Keratinocyte (primary cell): ENCODE results near the gene MEGF10. TPM values are rescaled to one million over a fixed set of nuclear protein-coding genes. Genes with fewer than 3 reads are reported as not detected.

Source experiments
- DNase-seq: peaks from one replicate; pipeline ENCODE4 v3.0.0-alpha.2; 2011; ENCODE audit warnings: low read depth, missing footprints, low spot score
- FAIRE-seq: peaks from 2 replicates; lab custom pipeline; 2011; peaks lifted over from hg19 to GRCh38; lab: Jason Lieb, UNC
- H2AFZ ChIP-seq: 2 replicates; pipeline ENCODE4 v1.6.0; 2012; ENCODE audit warnings: low read length, control low read depth, inconsistent platforms; ENCODE audit not compliant: control insufficient read depth
- H3K27ac ChIP-seq: 2 replicates; pipeline ENCODE4 v1.5.1; 2011; ENCODE audit warnings: low read length; ENCODE audit not compliant: control insufficient read depth, insufficient read depth
- H3K27me3 ChIP-seq: 3 replicates; pipeline ENCODE4 v1.6.0; 2011; ENCODE audit warnings: low read length; ENCODE audit not compliant: control insufficient read depth, insufficient read depth; ENCODE audit errors: extremely low read depth
- H3K36me3 ChIP-seq, 2 experiments: 2 replicates in 1 of 2; 3 replicates in 1 of 2; pipeline ENCODE4 v1.5.1; 2011; ENCODE audit warnings: low read length in 2 of 2, mild to moderate bottlenecking in 1 of 2; ENCODE audit not compliant: control insufficient read depth in 2 of 2, insufficient read depth in 2 of 2; ENCODE audit errors: extremely low read depth in 1 of 2
- H3K4me1 ChIP-seq: 3 replicates; pipeline ENCODE4 v1.5.1; 2011; ENCODE audit warnings: low read length; ENCODE audit not compliant: control insufficient read depth, insufficient read depth; ENCODE audit errors: extremely low read depth
- H3K4me2 ChIP-seq: 3 replicates; pipeline ENCODE4 v1.6.0; 2011; ENCODE audit warnings: low read depth, low read length; ENCODE audit not compliant: control insufficient read depth, insufficient read depth; ENCODE audit errors: extremely low read depth
- H3K4me3 ChIP-seq, 3 experiments: fragments of 200-600 bp in 1 of 3; sonication (generic) in 1 of 3; 2 replicates in 2 of 3; 3 replicates in 1 of 3; pipeline ENCODE4 v1.5.1; 2011 to 2016; ENCODE audit warnings: low read length in 3 of 3, mild to moderate bottlenecking in 3 of 3, control low read depth in 2 of 3, inconsistent platforms in 1 of 3, low read depth in 1 of 3, mixed read lengths in 1 of 3, mixed run types in 1 of 3, moderate library complexity in 1 of 3; ENCODE audit not compliant: control insufficient read depth in 2 of 3, insufficient read depth in 2 of 3; ENCODE audit errors: extremely low read depth in 1 of 3
- H3K79me2 ChIP-seq: 2 replicates; pipeline ENCODE4 v1.6.0; 2012; ENCODE audit warnings: low read length; ENCODE audit not compliant: control insufficient read depth, insufficient read depth
- H3K9ac ChIP-seq: 3 replicates; pipeline ENCODE4 v1.6.0; 2011; ENCODE audit warnings: low read length; ENCODE audit not compliant: control insufficient read depth, insufficient read depth; ENCODE audit errors: extremely low read depth
- H3K9me1 ChIP-seq: 3 replicates; pipeline ENCODE4 v1.6.0; 2011; ENCODE audit warnings: low read length; ENCODE audit not compliant: control insufficient read depth, insufficient read depth; ENCODE audit errors: extremely low read depth
- H3K9me3 ChIP-seq: 2 replicates; pipeline ENCODE4 v1.5.1; 2012; ENCODE audit warnings: low read depth, low read length; ENCODE audit not compliant: control insufficient read depth
- H4K20me1 ChIP-seq: 3 replicates; pipeline ENCODE4 v1.6.0; 2011; ENCODE audit warnings: low read length; ENCODE audit not compliant: control insufficient read depth, insufficient read depth; ENCODE audit errors: extremely low read depth
- CTCF ChIP-seq, 3 experiments: IDR thresholded peaks in 1 of 3; conservative IDR thresholded peaks in 1 of 3; optimal IDR thresholded peaks in 1 of 3; 2 replicates in 2 of 3; 3 replicates in 1 of 3; pipeline versions ENCODE3 to v1.5.1; 2011; ENCODE audit warnings: low read length in 3 of 3, mild to moderate bottlenecking in 3 of 3, moderate library complexity in 2 of 3, control low read depth in 1 of 3, inconsistent platforms in 1 of 3; ENCODE audit not compliant: insufficient read depth in 2 of 3; ENCODE audit errors: extremely low read depth in 1 of 3
- EZH2 ChIP-seq: IDR thresholded peaks from one replicate; pipeline ENCODE4 v1.6.1; 2012; ENCODE audit warnings: inconsistent platforms, mild to moderate bottlenecking, low read length, moderate library complexity
- dilution Hi-C: fragments of 300-500 bp; cut with MboI; formaldehyde crosslinking; loops from one replicate; pipeline ENCODE4 v1.7.0; 2020; ENCODE audit warnings: low sequenced_read_pairs; ENCODE audit not compliant: extremely low pct_ligation_motif_present
- polyA plus RNA-seq, 5 experiments: library from polyadenylated mRNA; depleted of rRNA in 3 of 5; stranded (reverse) in 3 of 5; stranded (forward) in 1 of 5; unstranded in 1 of 5; fragments of >200 nt; gene quantifications; 1 replicate in 1 of 5; 2 replicates in 3 of 5; 3 replicates in 1 of 5; pipeline versions ENCODE4 v1.2.1 to v1.2.3, GENCODE V29; 2011 to 2012; ENCODE audit warnings: missing spikeins in 2 of 5, low read depth in 1 of 5, low replicate concordance in 1 of 5

MEGF10 gene
- polyA plus RNA-seq, 1 donor (not counting 4 experiments of a cell fraction or from before 2014, with no cell fraction given) = not detected

- FAIRE-seq (no peak), DNase-seq (no peak)
- H3K4me2 ChIP-seq = no peak overlapping the region
- no peaks in the 10 kb centered on the region for H3K9me3 ChIP-seq
- no peak for TF ChIP-seq EZH2
- TF ChIP-seq CTCF (optimal IDR thresholded peaks at IDR 0.05 in 1 of 3, IDR thresholded peaks at IDR 0.05 in 1 of 3, conservative IDR thresholded peaks at IDR 0.05 in 1 of 3; ENCODE audit: extremely low read depth in 1 of 3, insufficient read depth in 2 of 3, low read length in 3 of 3) = no peak
- H3K9ac ChIP-seq = no peak overlapping the region
- no peaks in the 10 kb centered on the region for H3K79me2 ChIP-seq
- no peaks in the 10 kb centered on the region for H4K20me1 ChIP-seq
- no peak overlapping the region for H3K27ac ChIP-seq
- H3K4me3 ChIP-seq = no peak overlapping the region
- no peaks in the 10 kb centered on the region for H3K9me1 ChIP-seq
- peaks cover 4% of the 10 kb centered on the region for H3K27me3 ChIP-seq
- H2AFZ ChIP-seq = no peak overlapping the region
- no peaks in the 10 kb centered on the region for H3K4me1 ChIP-seq
- H3K36me3 ChIP-seq = no peaks in the 10 kb centered on the region
- dilution Hi-C loops = no loop called here
Observed at GRCh38 chr5:127411381-127411780, 120.8 kb downstream of the MEGF10 start.

- TF ChIP-seq EZH2 (no peak), CTCF (optimal IDR thresholded peaks at IDR 0.05 in 1 of 3, IDR thresholded peaks at IDR 0.05 in 1 of 3, conservative IDR thresholded peaks at IDR 0.05 in 1 of 3; ENCODE audit: extremely low read depth in 1 of 3, insufficient read depth in 2 of 3, low read length in 3 of 3) (no peak)
- dilution Hi-C loops = no loop called here
- peaks cover 4% of the 10 kb centered on the region for H3K27me3 ChIP-seq
Observed at GRCh38 chr5:127412698-127413097, 122.1 kb downstream of the MEGF10 start.

More at GRCh38 chr5:127412698-127413097, 122.1 kb downstream of the MEGF10 start:
- Histone ChIP-seq H3K4me3 (no peak overlapping the region), H4K20me1 (no peaks in the 10 kb centered on the region), H3K36me3 (no peaks in the 10 kb centered on the region), H3K9ac (no peak overlapping the region), H3K4me2 (no peak overlapping the region), H3K79me2 (no peaks in the 10 kb centered on the region), H3K27ac (no peak overlapping the region), H2AFZ (no peak overlapping the region), H3K9me1 (no peaks in the 10 kb centered on the region), H3K9me3 (no peaks in the 10 kb centered on the region), H3K4me1 (no peaks in the 10 kb centered on the region)
- DNase-seq = no peak
- FAIRE-seq = no peak
